Astrocyte of the spinal cord (primary cell): Measurements from ENCODE around the gene PCCB.

Source experiments
- DNase-seq: peaks from one replicate; pipeline ENCODE4 v3.0.0; 2011; ENCODE audit warnings: low read depth, low spot score
- H3K4me3 ChIP-seq: 2 replicates; pipeline ENCODE4 v1.5.1; 2011; ENCODE audit warnings: low read depth, mild to moderate bottlenecking, low read length, moderate library complexity
- CTCF ChIP-seq: IDR thresholded peaks from 2 replicates; pipeline ENCODE4 v1.5.1; 2012; ENCODE audit warnings: low read depth, mild to moderate bottlenecking, low read length, inconsistent platforms
- in situ Hi-C: cut with HindIII; loops from 2 replicates; pipeline ENCODE4 v1.10.0; 2017; ENCODE audit warnings: low sequenced_read_pairs

PCCB gene

GRCh38 chr3:136291302-136291701, 41.2 kb downstream of the PCCB start:
- no peak for DNase-seq
- in situ Hi-C loops = no loop called here
- H3K4me3 ChIP-seq = no peak overlapping the region
- TF ChIP-seq CTCF = no peak

- in situ Hi-C loops = no loop called here
- H3K4me3 ChIP-seq = no peak overlapping the region
- no peak for DNase-seq
- TF ChIP-seq CTCF = no peak
Observed at GRCh38 chr3:136292500-136292899, 42.4 kb downstream of the PCCB start.

GRCh38 chr3:136293279-136293678, 43.1 kb downstream of the PCCB start:
- TF ChIP-seq CTCF = no peak
- no peak for DNase-seq
- H3K4me3 ChIP-seq = no peak overlapping the region
- in situ Hi-C loops = no loop called here

- TF ChIP-seq CTCF = no peak
- no peak for DNase-seq
- H3K4me3 ChIP-seq = no peak overlapping the region
- in situ Hi-C loops = no loop called here
Observed at GRCh38 chr3:136294176-136294575, 44.0 kb downstream of the PCCB start.

- H3K4me3 ChIP-seq = no peak overlapping the region
- in situ Hi-C loops = no loop called here
- no peak for TF ChIP-seq CTCF
- DNase-seq = no peak
Observed at GRCh38 chr3:136296960-136297359, 46.8 kb downstream of the PCCB start.

GRCh38 chr3:136297826-136298225, 47.7 kb downstream of the PCCB start:
- TF ChIP-seq CTCF = no peak
- DNase-seq = no peak
- H3K4me3 ChIP-seq = no peak overlapping the region
- in situ Hi-C loops = no loop called here

- in situ Hi-C loops = no loop called here
- no peak for TF ChIP-seq CTCF
- DNase-seq = no peak
- H3K4me3 ChIP-seq = no peak overlapping the region
Observed at GRCh38 chr3:136300444-136300843, 50.3 kb downstream of the PCCB start.
